ENCODE data around the gene GAK.
A peak's percentile ranks its signal among the peaks of the same experiment; 100 is the strongest.
"Not testable (repeated sequence)": the region's sequence is repeated elsewhere in the genome, so short reads cannot be mapped to it uniquely, and the experiment has no call there.

Gene GAK

GRCh38 chr4:815464-816146, 116.5 kb downstream of the GAK start:
- no peak for TF ChIP-seq MAX (IDR thresholded peaks at IDR 0.05; ENCODE audit: low read depth, low read length)
- DNase-seq (ENCODE audit: low read depth) = no peak

GRCh38 chr4:814312-814850, 117.7 kb downstream of the GAK start:
- TF ChIP-seq MAX (IDR thresholded peaks at IDR 0.05; ENCODE audit: low read depth, low read length) = no peak
- no peak for TF ChIP-seq CTCF (IDR thresholded peaks at IDR 0.05; ENCODE audit: low read depth, low read length)
- TF ChIP-seq MYC (IDR thresholded peaks at IDR 0.05; ENCODE audit: low read depth, low read length) = no peak
- no peak for TF ChIP-seq POLR2A (IDR thresholded peaks at IDR 0.05; ENCODE audit: extremely low read depth, insufficient read length)
- no peak for DNase-seq (ENCODE audit: low read depth)

More at GRCh38 chr4:815464-816146, 116.5 kb downstream of the GAK start:
- H3K4me3 ChIP-seq (ENCODE audit: low read depth, low read length) = no peak overlapping the region

GRCh38 chr4:813900-814299, 118.2 kb downstream of the GAK start:
- peak; percentile 42 for DNase-seq (ENCODE audit: low read depth)
- TF ChIP-seq MYC (IDR thresholded peaks at IDR 0.05; ENCODE audit: low read depth, low read length) = no peak
- TF ChIP-seq CTCF (IDR thresholded peaks at IDR 0.05; ENCODE audit: low read depth, low read length) = no peak
- TF ChIP-seq MAX (IDR thresholded peaks at IDR 0.05; ENCODE audit: low read depth, low read length) = no peak
- no peak for TF ChIP-seq POLR2A (IDR thresholded peaks at IDR 0.05; ENCODE audit: extremely low read depth, insufficient read length)
- H3K4me3 ChIP-seq (ENCODE audit: low read depth, low read length) = no peak overlapping the region

More at GRCh38 chr4:814312-814850, 117.7 kb downstream of the GAK start:
- no peak overlapping the region for H3K4me3 ChIP-seq (ENCODE audit: low read depth, low read length)

- no peak overlapping the region for H3K4me3 ChIP-seq (ENCODE audit: low read depth, low read length)
- TF ChIP-seq MAX (IDR thresholded peaks at IDR 0.05; ENCODE audit: low read depth, low read length) = no peak
- no peak for TF ChIP-seq MYC (IDR thresholded peaks at IDR 0.05; ENCODE audit: low read depth, low read length)
- no peak for TF ChIP-seq POLR2A (IDR thresholded peaks at IDR 0.05; ENCODE audit: extremely low read depth, insufficient read length)
- TF ChIP-seq CTCF (IDR thresholded peaks at IDR 0.05; ENCODE audit: low read depth, low read length) = no peak
- no peak for DNase-seq (ENCODE audit: low read depth)
Observed at GRCh38 chr4:808860-809570, 123.1 kb downstream of the GAK start.

GRCh38 chr4:807792-808191, 124.3 kb downstream of the GAK start:
- no peak for DNase-seq (ENCODE audit: low read depth)
- TF ChIP-seq CTCF (IDR thresholded peaks at IDR 0.05; ENCODE audit: low read depth, low read length) = no peak
- TF ChIP-seq MAX (IDR thresholded peaks at IDR 0.05; ENCODE audit: low read depth, low read length) = no peak
- TF ChIP-seq MYC (IDR thresholded peaks at IDR 0.05; ENCODE audit: low read depth, low read length) = no peak
- no peak for TF ChIP-seq POLR2A (IDR thresholded peaks at IDR 0.05; ENCODE audit: extremely low read depth, insufficient read length)
- no peak overlapping the region for H3K4me3 ChIP-seq (ENCODE audit: low read depth, low read length)

GRCh38 chr4:806979-807378, 125.1 kb downstream of the GAK start:
- H3K4me3 ChIP-seq (ENCODE audit: low read depth, low read length); DNase-seq (ENCODE audit: low read depth): not testable (repeated sequence)

All from NB4 (cell line).